ENCODE data around the gene MARCHF4. TPM values are rescaled to one million over a fixed set of nuclear protein-coding genes. Genes with fewer than 3 reads are reported as not detected.

MARCHF4 gene
- total and polyA plus RNA-seq, 4 donors = 0.13 TPM; not detected in 3

GRCh38 chr2:216363221-216363620, 9.1 kb downstream of the MARCHF4 start:
- H3K4me1 ChIP-seq (ENCODE audit: control insufficient read depth in 1 of 2, insufficient read depth in 2 of 2, low read length in 2 of 2) = no peaks in the 10 kb centered on the region
- no peak for DNase-seq
- H3K27me3 ChIP-seq (ENCODE audit: control insufficient read depth in 1 of 2, insufficient read depth in 2 of 2, low read length in 1 of 2) = no peaks in the 10 kb centered on the region
- intact Hi-C loops (cut with DNase I) = no loop called here
- peaks cover 2% of the 10 kb centered on the region for H3K9me3 ChIP-seq (ENCODE audit: control insufficient read depth, low read length)
- no peak for ATAC-seq (ENCODE audit: low FRiP score)
- no peak overlapping the region for H3K4me3 ChIP-seq (ENCODE audit: low read length in 2 of 2)
- WGBS, 2 donors = 78 to 80% methylated on average over 3 of the region's 3 CpGs
- no peaks in the 10 kb centered on the region for H3K36me3 ChIP-seq (ENCODE audit: control insufficient read depth in 1 of 2, insufficient read depth in 2 of 2, low read length in 1 of 2)
- H3K27ac ChIP-seq (ENCODE audit: low read depth in 1 of 2, low read length in 2 of 2) = no peak overlapping the region

GRCh38 chr2:216362730-216363129, 9.6 kb downstream of the MARCHF4 start:
- H3K4me1 ChIP-seq (ENCODE audit: control insufficient read depth in 1 of 2, insufficient read depth in 2 of 2, low read length in 2 of 2) = no peaks in the 10 kb centered on the region
- 32 to 42% methylated on average over 2 of the region's 2 CpGs for WGBS, 2 donors
- no peak overlapping the region for H3K4me3 ChIP-seq (ENCODE audit: low read length in 2 of 2)
- H3K27me3 ChIP-seq (ENCODE audit: control insufficient read depth in 1 of 2, insufficient read depth in 2 of 2, low read length in 1 of 2) = no peaks in the 10 kb centered on the region
- no peak for ATAC-seq (ENCODE audit: low FRiP score)
- no peaks in the 10 kb centered on the region for H3K36me3 ChIP-seq (ENCODE audit: control insufficient read depth in 1 of 2, insufficient read depth in 2 of 2, low read length in 1 of 2)
- H3K9me3 ChIP-seq (ENCODE audit: control insufficient read depth, low read length) = peaks cover 2% of the 10 kb centered on the region
- intact Hi-C loops (cut with DNase I) = no loop called here
- no peak for DNase-seq
- no peak overlapping the region for H3K27ac ChIP-seq (ENCODE audit: low read depth in 1 of 2, low read length in 2 of 2)

- no peaks in the 10 kb centered on the region for H3K36me3 ChIP-seq (ENCODE audit: control insufficient read depth in 1 of 2, insufficient read depth in 2 of 2, low read length in 1 of 2)
- intact Hi-C loops (cut with DNase I) = no loop called here
- no peak for DNase-seq
Observed at GRCh38 chr2:216355711-216356110, 16.6 kb downstream of the MARCHF4 start.

GRCh38 chr2:216354306-216354705, 18.0 kb downstream of the MARCHF4 start:
- Histone ChIP-seq H3K27me3 (ENCODE audit: control insufficient read depth in 1 of 2, insufficient read depth in 2 of 2, low read length in 1 of 2) (no peaks in the 10 kb centered on the region), H3K9me3 (ENCODE audit: control insufficient read depth, low read length) (peaks cover 2% of the 10 kb centered on the region), H3K27ac (ENCODE audit: low read depth in 1 of 2, low read length in 2 of 2) (no peak overlapping the region), H3K4me3 (ENCODE audit: low read length in 2 of 2) (no peak overlapping the region), H3K4me1 (ENCODE audit: control insufficient read depth in 1 of 2, insufficient read depth in 2 of 2, low read length in 2 of 2) (no peaks in the 10 kb centered on the region), H3K36me3 (ENCODE audit: control insufficient read depth in 1 of 2, insufficient read depth in 2 of 2, low read length in 1 of 2) (no peaks in the 10 kb centered on the region)
- 66 to 70% methylated on average over 4 of the region's 4 CpGs for WGBS, 2 donors
- intact Hi-C loops (cut with DNase I) = no loop called here
- ATAC-seq (ENCODE audit: low FRiP score) = no peak
- DNase-seq = no peak

More at GRCh38 chr2:216355711-216356110, 16.6 kb downstream of the MARCHF4 start:
- no peak for ATAC-seq (ENCODE audit: low FRiP score)
- no peak overlapping the region for H3K27ac ChIP-seq (ENCODE audit: low read depth in 1 of 2, low read length in 2 of 2)
- no peaks in the 10 kb centered on the region for H3K27me3 ChIP-seq (ENCODE audit: control insufficient read depth in 1 of 2, insufficient read depth in 2 of 2, low read length in 1 of 2)
- H3K4me1 ChIP-seq (ENCODE audit: control insufficient read depth in 1 of 2, insufficient read depth in 2 of 2, low read length in 2 of 2) = no peaks in the 10 kb centered on the region
- WGBS, 2 donors = 52 to 63% methylated on average over 2 of the region's 2 CpGs
- H3K9me3 ChIP-seq (ENCODE audit: control insufficient read depth, low read length) = peaks cover 2% of the 10 kb centered on the region
- no peak overlapping the region for H3K4me3 ChIP-seq (ENCODE audit: low read length in 2 of 2)

GRCh38 chr2:216352653-216353270, 19.5 kb downstream of the MARCHF4 start:
- ATAC-seq (ENCODE audit: low FRiP score) (no peak), DNase-seq (no peak)
- 51 to 55% methylated on average over 5 of the region's 5 CpGs for WGBS, 2 donors
- no peaks in the 10 kb centered on the region for H3K9me3 ChIP-seq (ENCODE audit: control insufficient read depth, low read length)
- H3K27ac ChIP-seq (ENCODE audit: low read depth in 1 of 2, low read length in 2 of 2) = no peak overlapping the region
- H3K36me3 ChIP-seq (ENCODE audit: control insufficient read depth in 1 of 2, insufficient read depth in 2 of 2, low read length in 1 of 2) = no peaks in the 10 kb centered on the region
- no peaks in the 10 kb centered on the region for H3K27me3 ChIP-seq (ENCODE audit: control insufficient read depth in 1 of 2, insufficient read depth in 2 of 2, low read length in 1 of 2)
- no peaks in the 10 kb centered on the region for H3K4me1 ChIP-seq (ENCODE audit: control insufficient read depth in 1 of 2, insufficient read depth in 2 of 2, low read length in 2 of 2)
- H3K4me3 ChIP-seq (ENCODE audit: low read length in 2 of 2) = no peak overlapping the region
- intact Hi-C loops (cut with DNase I) = no loop called here

GRCh38 chr2:216351172-216351925, 20.9 kb downstream of the MARCHF4 start:
- H3K36me3 ChIP-seq (ENCODE audit: control insufficient read depth in 1 of 2, insufficient read depth in 2 of 2, low read length in 1 of 2) = no peaks in the 10 kb centered on the region
- DNase-seq (no peak), ATAC-seq (ENCODE audit: low FRiP score) (no peak)
- no peak overlapping the region for H3K27ac ChIP-seq (ENCODE audit: low read depth in 1 of 2, low read length in 2 of 2)
- intact Hi-C loops (cut with DNase I) = no loop called here
- no peaks in the 10 kb centered on the region for H3K27me3 ChIP-seq (ENCODE audit: control insufficient read depth in 1 of 2, insufficient read depth in 2 of 2, low read length in 1 of 2)
- H3K4me3 ChIP-seq (ENCODE audit: low read length in 2 of 2) = no peak overlapping the region
- H3K9me3 ChIP-seq (ENCODE audit: control insufficient read depth, low read length) = no peaks in the 10 kb centered on the region
- WGBS, 2 donors = 71% methylated on average over 5 of the region's 5 CpGs
- H3K4me1 ChIP-seq (ENCODE audit: control insufficient read depth in 1 of 2, insufficient read depth in 2 of 2, low read length in 2 of 2) = no peaks in the 10 kb centered on the region

GRCh38 chr2:216350214-216350791, 22.0 kb downstream of the MARCHF4 start:
- 92 to 100% methylated on average over 3 of the region's 3 CpGs for WGBS, 2 donors
- Histone ChIP-seq H3K36me3 (ENCODE audit: control insufficient read depth in 1 of 2, insufficient read depth in 2 of 2, low read length in 1 of 2) (no peaks in the 10 kb centered on the region), H3K27ac (ENCODE audit: low read depth in 1 of 2, low read length in 2 of 2) (no peak overlapping the region), H3K4me1 (ENCODE audit: control insufficient read depth in 1 of 2, insufficient read depth in 2 of 2, low read length in 2 of 2) (no peaks in the 10 kb centered on the region), H3K27me3 (ENCODE audit: control insufficient read depth in 1 of 2, insufficient read depth in 2 of 2, low read length in 1 of 2) (no peaks in the 10 kb centered on the region), H3K9me3 (ENCODE audit: control insufficient read depth, low read length) (no peaks in the 10 kb centered on the region), H3K4me3 (ENCODE audit: low read length in 2 of 2) (no peak overlapping the region)
- DNase-seq (no peak), ATAC-seq (ENCODE audit: low FRiP score) (no peak)
- intact Hi-C loops (cut with DNase I) = no loop called here

- WGBS, 2 donors = 65 to 80% methylated on average over 3 of the region's 3 CpGs
- ATAC-seq (ENCODE audit: low FRiP score) (no peak), DNase-seq (no peak)
- no peaks in the 10 kb centered on the region for H3K36me3 ChIP-seq (ENCODE audit: control insufficient read depth in 1 of 2, insufficient read depth in 2 of 2, low read length in 1 of 2)
- H3K9me3 ChIP-seq (ENCODE audit: control insufficient read depth, low read length) = no peaks in the 10 kb centered on the region
- H3K4me3 ChIP-seq (ENCODE audit: low read length in 2 of 2) = no peak overlapping the region
- no peaks in the 10 kb centered on the region for H3K4me1 ChIP-seq (ENCODE audit: control insufficient read depth in 1 of 2, insufficient read depth in 2 of 2, low read length in 2 of 2)
- H3K27me3 ChIP-seq (ENCODE audit: control insufficient read depth in 1 of 2, insufficient read depth in 2 of 2, low read length in 1 of 2) = no peaks in the 10 kb centered on the region
- intact Hi-C loops (cut with DNase I) = no loop called here
- H3K27ac ChIP-seq (ENCODE audit: low read depth in 1 of 2, low read length in 2 of 2) = no peak overlapping the region
Observed at GRCh38 chr2:216349366-216349765, 22.9 kb downstream of the MARCHF4 start.
